Stimulated activated naive B cell treated with anti-CD40 and anti-IgM and Interleukin-4, amounts not matched to agents 10 μg/mL and 1 μg/mL and 100 μg/mL, for 72 hours (primary cell): ENCODE results near the gene CCL16.
A peak's percentile ranks its signal among the peaks of the same experiment; 100 is the strongest.
"Not testable (repeated sequence)": the region's sequence is repeated elsewhere in the genome, so short reads cannot be mapped to it uniquely, and the experiment has no call there.

ENCODE experiments used
- ATAC-seq, 2 donors: fragments of 150-1000 bp; cut with Tn5 transposase; replicated peaks; 2 replicates each; pipeline ENCODE4 v1.10.0; 2021; ENCODE audit warnings: moderate library complexity in 1 of 2
- DNase-seq: peaks from one replicate; pipeline ENCODE4 v3.0.0; 2021
- H3K27ac Mint-ChIP-seq: one replicate; pipeline ENCODE4 v1.8.0; 2022; ENCODE audit warnings: mild to moderate bottlenecking, mixed read lengths
- H3K27me3 Mint-ChIP-seq, 2 donors: one replicate each; pipeline ENCODE4 v1.8.0; 2022; ENCODE audit warnings: mixed read lengths in 2 of 2
- H3K36me3 Mint-ChIP-seq, 2 donors: one replicate each; pipeline ENCODE4 v1.8.0; 2022; ENCODE audit warnings: mixed read lengths in 2 of 2, mild to moderate bottlenecking in 1 of 2
- H3K4me1 Mint-ChIP-seq, 2 donors: one replicate each; pipeline ENCODE4 v1.8.0; 2022; ENCODE audit warnings: mixed read lengths in 2 of 2, mild to moderate bottlenecking in 1 of 2
- H3K4me3 Mint-ChIP-seq, 2 donors: one replicate each; pipeline ENCODE4 v1.8.0; 2022; ENCODE audit warnings: mild to moderate bottlenecking in 2 of 2, mixed read lengths in 2 of 2, moderate library complexity in 1 of 2
- H3K9me3 Mint-ChIP-seq, 2 donors: one replicate each; pipeline ENCODE4 v1.8.0; 2022; ENCODE audit warnings: mixed read lengths in 2 of 2, mild to moderate bottlenecking in 1 of 2

CCL16 gene

DNA sequence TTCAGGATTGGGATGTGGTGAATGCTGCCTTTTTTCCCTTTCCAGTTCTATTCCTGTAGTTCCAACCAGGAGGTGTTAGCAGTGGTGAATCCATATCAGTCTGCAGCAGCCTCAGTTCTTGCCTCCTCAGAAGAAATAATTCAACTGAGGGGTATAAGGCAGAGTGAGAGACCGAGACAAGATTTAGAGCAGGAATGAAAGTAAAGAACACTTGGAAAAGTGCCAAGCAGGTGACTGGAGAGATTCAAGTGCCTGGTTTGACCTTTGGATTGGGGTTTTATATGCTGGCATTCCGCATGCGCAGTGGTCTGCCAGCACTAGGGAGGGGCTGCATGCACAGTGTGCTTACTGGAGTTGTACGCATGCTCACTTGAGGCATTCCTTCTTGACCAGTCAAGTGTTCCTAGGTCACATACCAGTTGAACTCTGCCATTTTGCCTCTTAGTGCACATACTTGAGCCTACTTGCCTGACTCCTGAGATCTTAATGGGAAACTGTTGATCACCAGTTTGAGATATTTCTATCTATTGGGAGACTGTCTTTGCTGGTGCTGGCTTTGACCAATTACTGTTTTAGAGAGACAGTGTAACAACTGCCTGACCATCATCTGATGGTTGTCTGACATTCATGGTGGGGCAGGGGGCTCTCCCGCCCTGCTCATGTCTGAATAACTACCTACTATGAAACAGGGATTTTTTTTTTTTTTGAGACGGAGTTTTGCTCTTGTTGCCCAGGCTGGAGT is 20.7 kb upstream of the CCL16 start:
- Mint-ChIP-seq H3K4me3 (no peak overlapping the region), H3K9me3 (no peaks in the 10 kb centered on the region), H3K27me3 (peaks cover 0 to 4% of the 10 kb centered on the region in 2 donors), H3K36me3 (no peaks in the 10 kb centered on the region), H3K27ac (no peak overlapping the region), H3K4me1 (peaks cover 20 to 52% of the 10 kb centered on the region in 2 donors)
- ATAC-seq: peak in 1 of 2 donors; percentile 5
- DNase-seq: no peak

DNA sequence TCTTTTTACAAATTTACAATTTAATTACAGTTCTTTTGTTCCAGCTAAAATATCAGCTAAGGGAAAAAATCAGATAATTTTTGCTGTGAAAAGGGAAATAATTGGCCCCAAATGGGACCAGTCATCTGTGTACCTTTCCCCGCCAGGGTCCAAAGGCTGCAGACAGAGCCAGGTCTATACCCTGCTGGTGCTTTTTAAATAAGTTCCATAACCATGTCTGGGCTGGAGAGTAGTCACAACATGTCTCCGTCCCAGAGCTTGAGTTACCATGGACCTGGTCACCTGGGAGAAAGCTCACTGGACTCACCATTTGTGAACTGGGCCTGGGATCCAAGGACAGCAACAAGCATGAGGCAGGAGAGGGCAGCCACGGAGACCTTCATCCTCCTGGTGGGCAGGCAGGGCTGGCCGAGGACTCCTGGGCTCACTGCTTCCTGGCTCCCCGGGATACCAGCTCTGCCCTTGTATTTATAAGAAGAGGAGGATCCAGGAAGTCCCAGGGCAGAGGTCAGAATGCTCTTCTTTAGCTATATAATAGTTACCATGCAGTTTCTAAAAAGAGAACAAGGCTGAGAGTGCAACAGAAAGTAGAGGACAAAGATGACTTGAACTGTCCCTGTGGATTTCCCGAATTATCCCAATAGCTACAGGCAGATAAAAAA is 19.9 kb upstream of the CCL16 start, which contains the start of gene CCL15:
Gene CCL15, minus strand, starts transcription at position 444 of the 662 bp plus-strand sequence. Its CDS starts 61 bp downstream, at position 383.
- H3K4me3 Mint-ChIP-seq: no peak within 1 kb of the TSS
- DNase-seq (no peak), ATAC-seq (no peak)
- H3K4me1 Mint-ChIP-seq: peaks cover 26 to 60% of the 10 kb centered on the region in 2 donors
- H3K36me3 Mint-ChIP-seq: no peaks in the 10 kb centered on the region
- H3K27ac Mint-ChIP-seq: no peak within 1 kb of the TSS
- no peaks in the 10 kb centered on the region for H3K9me3 Mint-ChIP-seq
- H3K27me3 Mint-ChIP-seq: peaks cover 0 to 4% of the 10 kb centered on the region in 2 donors

DNA sequence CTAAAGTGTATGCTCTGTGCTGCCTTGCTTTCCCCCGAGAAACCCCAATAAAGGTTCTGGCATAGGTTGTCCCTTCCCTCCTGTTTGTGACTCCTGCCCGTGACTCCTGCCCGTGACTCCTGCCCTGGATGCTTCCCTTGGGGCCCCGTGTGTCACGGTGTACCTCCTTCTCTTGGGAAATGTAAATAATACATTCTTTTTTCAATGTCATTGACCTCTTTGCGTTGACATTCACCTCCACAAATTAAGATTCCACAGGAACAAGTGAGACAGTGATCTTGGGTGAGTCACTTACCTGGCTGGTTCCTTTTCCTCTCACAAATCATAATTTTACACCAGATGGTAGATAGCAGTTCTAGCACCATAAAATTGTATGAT is 19.4 kb upstream of the CCL16 start:
- H3K27ac Mint-ChIP-seq: no peak overlapping the region
- H3K9me3 Mint-ChIP-seq: no peaks in the 10 kb centered on the region
- no peak for ATAC-seq
- H3K27me3 Mint-ChIP-seq: peaks cover 0 to 4% of the 10 kb centered on the region in 2 donors
- peaks cover 27 to 62% of the 10 kb centered on the region in 2 donors for H3K4me1 Mint-ChIP-seq
- H3K36me3 Mint-ChIP-seq: no peaks in the 10 kb centered on the region
- H3K4me3 Mint-ChIP-seq: no peak overlapping the region
- DNase-seq: no peak

GRCh38 chr17:35998756-35999155 is 17.5 kb upstream of the CCL16 start:
- Mint-ChIP-seq H3K4me1 (peaks cover 27 to 60% of the 10 kb centered on the region in 2 donors), H3K27ac (no peak overlapping the region), H3K9me3 (no peaks in the 10 kb centered on the region), H3K27me3 (peaks cover 0 to 4% of the 10 kb centered on the region in 2 donors), H3K4me3 (no peak overlapping the region), H3K36me3 (no peaks in the 10 kb centered on the region)
- DNase-seq (no peak), ATAC-seq (no peak)

GRCh38 chr17:35998018-35998545 is 16.8 kb upstream of the CCL16 start:
- ATAC-seq (no peak), DNase-seq (no peak)
- Mint-ChIP-seq H3K36me3 (no peaks in the 10 kb centered on the region), H3K4me1 (peaks cover 27 to 54% of the 10 kb centered on the region in 2 donors), H3K27me3 (peaks cover 0 to 4% of the 10 kb centered on the region in 2 donors), H3K9me3 (no peaks in the 10 kb centered on the region), H3K4me3 (no peak overlapping the region), H3K27ac (peak overlapping the region; percentile 62)

- H3K4me1 Mint-ChIP-seq: peaks cover 21 to 43% of the 10 kb centered on the region in 2 donors
- not testable (repeated sequence) for H3K27me3 Mint-ChIP-seq, H3K27ac Mint-ChIP-seq, DNase-seq, H3K9me3 Mint-ChIP-seq, H3K36me3 Mint-ChIP-seq, H3K4me3 Mint-ChIP-seq
- peak; percentile 91 to 93 for ATAC-seq
Observed at GRCh38 chr17:35995346-35995745, 14.0 kb upstream of the CCL16 start.

DNA sequence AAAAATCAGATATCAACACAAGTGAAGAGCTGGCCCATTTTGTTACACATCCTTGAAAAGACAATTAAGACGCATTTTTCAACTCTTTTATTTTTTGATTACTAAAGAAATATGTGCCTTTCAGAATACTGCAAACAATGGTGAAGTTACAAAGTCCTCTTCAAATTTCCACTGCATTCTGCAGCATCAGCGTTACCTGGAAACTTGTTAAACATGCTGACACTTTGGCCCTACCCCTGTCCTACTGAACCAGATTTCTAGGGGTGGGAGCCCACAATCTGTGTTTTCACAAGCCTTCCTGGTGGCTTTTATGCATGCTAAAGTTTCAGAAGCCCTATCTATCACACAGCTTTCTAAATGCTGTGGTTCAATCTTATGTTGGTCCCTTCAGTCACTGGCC is 9.8 kb upstream of the CCL16 start:
- peaks cover 6 to 15% of the 10 kb centered on the region in 2 donors for H3K4me1 Mint-ChIP-seq
- peaks cover 3 to 5% of the 10 kb centered on the region in 2 donors for H3K36me3 Mint-ChIP-seq
- no peaks in the 10 kb centered on the region for H3K27me3 Mint-ChIP-seq
- H3K9me3 Mint-ChIP-seq: peaks cover 0 to 8% of the 10 kb centered on the region in 2 donors
- H3K27ac Mint-ChIP-seq: no peak overlapping the region
- ATAC-seq: no peak
- H3K4me3 Mint-ChIP-seq: no peak overlapping the region
- DNase-seq: no peak

GRCh38 chr17:35988164-35988563 is 6.9 kb upstream of the CCL16 start:
- Mint-ChIP-seq H3K4me3 (no peak overlapping the region), H3K4me1 (peaks cover 2 to 6% of the 10 kb centered on the region in 2 donors)

GRCh38 chr17:35986643-35987042 is 5.3 kb upstream of the CCL16 start, which contains the start of gene CCL14:
Gene CCL14 (minus strand): TSS chr17:35986729. CDS start chr17:35986649, 80 bp downstream.
- no peak within 1 kb of the TSS for H3K27ac Mint-ChIP-seq

More at GRCh38 chr17:35988164-35988563, 6.9 kb upstream of the CCL16 start:
- peaks cover 0 to 8% of the 10 kb centered on the region in 2 donors for H3K9me3 Mint-ChIP-seq
- no peak for DNase-seq
- peaks cover 0 to 7% of the 10 kb centered on the region in 2 donors for H3K27me3 Mint-ChIP-seq
- H3K36me3 Mint-ChIP-seq: peaks cover 3 to 5% of the 10 kb centered on the region in 2 donors
- ATAC-seq: no peak
- H3K27ac Mint-ChIP-seq: no peak overlapping the region

GRCh38 chr17:35984140-35984539 is 2.8 kb upstream of the CCL16 start:
- peaks cover 3 to 9% of the 10 kb centered on the region in 2 donors for H3K4me1 Mint-ChIP-seq
- no peak for DNase-seq
- ATAC-seq: no peak
- peaks cover 3 to 5% of the 10 kb centered on the region in 2 donors for H3K36me3 Mint-ChIP-seq
- no peak overlapping the region for H3K27ac Mint-ChIP-seq
- peaks cover 0 to 5% of the 10 kb centered on the region in 2 donors for H3K9me3 Mint-ChIP-seq
- no peak overlapping the region for H3K4me3 Mint-ChIP-seq
- H3K27me3 Mint-ChIP-seq: peaks cover 2 to 15% of the 10 kb centered on the region in 2 donors

More at GRCh38 chr17:35986643-35987042, 5.3 kb upstream of the CCL16 start, which contains the start of gene CCL14:
- Mint-ChIP-seq H3K4me1 (peaks cover 3 to 9% of the 10 kb centered on the region in 2 donors), H3K4me3 (no peak within 1 kb of the TSS), H3K27me3 (peaks cover 0 to 7% of the 10 kb centered on the region in 2 donors), H3K36me3 (peaks cover 3 to 5% of the 10 kb centered on the region in 2 donors), H3K9me3 (peaks cover 0 to 8% of the 10 kb centered on the region in 2 donors)
- ATAC-seq: no peak
- no peak for DNase-seq

DNA sequence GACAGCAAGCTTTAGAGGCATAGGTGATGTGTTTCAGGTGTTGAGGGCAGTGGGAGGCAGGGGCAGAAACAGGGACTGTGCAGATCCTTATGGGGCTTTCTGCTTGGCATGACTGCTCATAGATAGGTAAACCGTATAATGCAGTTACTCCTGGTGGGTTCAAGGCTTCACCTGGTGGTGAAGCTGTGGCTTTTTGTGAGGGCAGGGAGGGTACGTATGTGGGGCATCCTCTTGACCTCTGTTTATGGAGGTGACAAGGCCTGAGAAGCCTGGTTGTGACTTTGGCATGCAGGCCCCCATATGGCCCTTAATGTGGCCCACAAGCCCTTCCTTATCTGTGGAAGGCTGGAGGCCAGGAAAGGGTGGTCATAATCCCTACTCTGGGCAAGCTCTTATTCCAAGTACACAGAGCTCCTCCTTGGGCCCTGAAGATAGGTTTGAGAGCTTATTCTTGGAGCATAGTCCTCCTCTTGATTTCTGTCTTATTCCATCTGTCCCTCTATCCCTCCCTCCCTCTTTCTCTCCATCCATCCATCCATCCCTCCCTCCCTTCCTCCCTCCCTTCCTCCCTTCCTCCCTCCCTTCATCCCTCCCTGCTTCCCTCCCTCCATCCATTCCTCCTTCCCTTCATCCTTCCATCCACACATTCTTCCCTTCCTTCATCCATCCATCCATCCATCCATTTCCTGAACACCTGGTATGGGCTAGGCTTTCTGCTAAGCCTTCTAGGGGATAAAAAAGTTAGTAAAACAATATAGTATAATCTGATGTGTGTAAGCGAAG is 1.3 kb upstream of the CCL16 start:
- Mint-ChIP-seq H3K36me3 (no peaks in the 10 kb centered on the region), H3K27ac (peak overlapping the region; percentile 10), H3K4me3 (no peak overlapping the region), H3K4me1 (peaks cover 5 to 12% of the 10 kb centered on the region in 2 donors), H3K27me3 (peaks cover 6 to 15% of the 10 kb centered on the region in 2 donors), H3K9me3 (no peaks in the 10 kb centered on the region)
- ATAC-seq (no peak), DNase-seq (no peak)

DNA sequence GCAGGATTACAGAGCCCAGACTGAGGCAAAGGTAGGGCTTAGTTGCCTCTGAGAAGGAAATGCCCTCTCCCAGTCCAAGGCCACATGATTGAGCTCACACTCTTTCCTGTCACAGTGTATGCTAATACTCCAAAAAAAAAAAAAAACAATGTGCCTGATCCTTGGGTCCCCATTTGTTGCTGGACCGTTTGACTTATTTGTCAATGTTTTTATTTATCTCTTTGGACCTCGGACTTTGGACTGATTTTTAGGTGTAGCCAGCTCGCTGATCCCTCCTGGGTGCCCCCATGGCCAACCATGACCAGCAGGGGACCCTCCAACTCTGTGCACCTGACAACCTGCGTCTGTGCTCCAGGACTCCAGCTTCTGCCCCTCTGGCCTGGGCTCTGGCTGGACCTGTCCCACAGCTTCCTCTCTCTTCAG is 622 bp upstream of the CCL16 start:
- Mint-ChIP-seq H3K27ac (peak overlapping the region; percentile 10), H3K27me3 (peaks cover 6 to 15% of the 10 kb centered on the region in 2 donors), H3K4me3 (no peak overlapping the region), H3K9me3 (no peaks in the 10 kb centered on the region), H3K36me3 (no peaks in the 10 kb centered on the region), H3K4me1 (peaks cover 7 to 14% of the 10 kb centered on the region in 2 donors)
- peak in 1 of 2 donors; percentile 39 for ATAC-seq
- DNase-seq: no peak

DNA sequence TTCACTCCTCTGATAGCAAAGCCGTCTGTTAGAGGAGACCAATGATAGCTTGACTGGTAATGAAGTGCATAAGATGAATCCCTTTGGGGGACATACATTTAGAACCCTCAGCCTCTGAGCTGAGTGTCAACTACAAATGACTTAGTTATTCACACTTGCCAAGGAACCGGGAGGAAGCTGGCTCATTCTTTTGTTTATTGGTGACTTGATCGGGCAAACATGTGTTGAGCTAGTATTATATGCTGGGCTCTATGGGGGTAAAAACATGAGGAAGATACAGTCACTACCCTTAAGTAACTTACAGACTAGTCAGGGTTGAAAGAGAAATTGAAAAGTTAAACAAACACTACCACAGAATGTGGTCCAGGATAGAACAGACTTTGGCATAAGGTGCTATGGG is 3.0 kb downstream of the CCL16 start:
- ATAC-seq: no peak
- H3K36me3 Mint-ChIP-seq: no peaks in the 10 kb centered on the region
- no peak overlapping the region for H3K4me3 Mint-ChIP-seq
- no peak for DNase-seq
- peaks cover 7 to 25% of the 10 kb centered on the region in 2 donors for H3K4me1 Mint-ChIP-seq
- H3K9me3 Mint-ChIP-seq: no peaks in the 10 kb centered on the region
- no peak overlapping the region for H3K27ac Mint-ChIP-seq
- H3K27me3 Mint-ChIP-seq: peaks cover 6 to 7% of the 10 kb centered on the region in 2 donors

- Mint-ChIP-seq H3K4me3 (no peak overlapping the region), H3K27ac (no peak overlapping the region), H3K4me1 (peaks cover 7 to 25% of the 10 kb centered on the region in 2 donors), H3K9me3 (no peaks in the 10 kb centered on the region), H3K27me3 (peaks cover 6 to 12% of the 10 kb centered on the region in 2 donors), H3K36me3 (no peaks in the 10 kb centered on the region)
- DNase-seq (no peak), ATAC-seq (peak; percentile 56 to 66)
Observed at GRCh38 chr17:35977509-35977908, 3.8 kb downstream of the CCL16 start.
